Neural progenitor cell (in vitro differentiated cells): ENCODE results near the gene RASGEF1B. TPM values are rescaled to one million over a fixed set of nuclear protein-coding genes. Genes with fewer than 3 reads are reported as not detected.

Experiments used
- DNase-seq: peaks from one replicate; pipeline ENCODE4 v3.0.0-alpha.2; 2016; ENCODE audit warnings: low spot score
- H2AFZ ChIP-seq: fragments of 200-600 bp; sonication (generic); replicated peaks from 2 replicates; pipeline ENCODE4 v1.6.1; 2016; ENCODE audit warnings: antibody characterized with exemption
- H3F3A ChIP-seq: fragments of 200-600 bp; sonication (generic); 2 replicates; pipeline ENCODE4 v1.6.1; 2016; ENCODE audit warnings: antibody characterized with exemption, low read depth
- H3K27ac ChIP-seq: fragments of 200-600 bp; sonication (generic); 2 replicates; pipeline ENCODE4 v1.5.1; 2016; ENCODE audit warnings: mild to moderate bottlenecking
- H3K27me3 ChIP-seq: fragments of 200-600 bp; sonication (generic); 2 replicates; pipeline ENCODE4 v1.6.1; 2016; ENCODE audit warnings: mild to moderate bottlenecking, moderate library complexity
- H3K36me3 ChIP-seq: fragments of 200-600 bp; sonication (generic); 2 replicates; pipeline ENCODE4 v1.5.1; 2016
- H3K4me1 ChIP-seq: fragments of 200-600 bp; sonication (generic); 2 replicates; pipeline ENCODE4 v1.6.1; 2016; ENCODE audit warnings: mixed run types
- H3K4me2 ChIP-seq: fragments of 200-600 bp; sonication (generic); 2 replicates; pipeline ENCODE4 v1.6.1; 2016
- H3K4me3 ChIP-seq: fragments of 200-600 bp; sonication (generic); 2 replicates; pipeline ENCODE4 v1.5.1; 2016
- H3K79me2 ChIP-seq: fragments of 200-600 bp; sonication (generic); 2 replicates; pipeline ENCODE4 v1.6.1; 2016; ENCODE audit warnings: low read depth
- H3K9ac ChIP-seq: fragments of 200-600 bp; sonication (generic); 2 replicates; pipeline ENCODE4 v1.6.1; 2016
- H3K9me3 ChIP-seq: fragments of 200-600 bp; sonication (generic); 2 replicates; pipeline ENCODE4 v1.5.1; 2016; ENCODE audit warnings: low read depth
- H4K20me1 ChIP-seq: fragments of 200-600 bp; sonication (generic); 2 replicates; pipeline ENCODE4 v1.6.1; 2016; ENCODE audit warnings: low read depth
- H3K27ac Mint-ChIP-seq: 3 replicates; pipeline ENCODE4 v1.8.0; 2021; ENCODE audit warnings: mixed read lengths
- H3K27me3 Mint-ChIP-seq: 2 replicates; pipeline ENCODE4 v1.8.0; 2022; ENCODE audit warnings: low read depth, mild to moderate bottlenecking, inconsistent platforms, moderate library complexity, mixed read lengths; ENCODE audit not compliant: insufficient read depth
- H3K36me3 Mint-ChIP-seq: 3 replicates; pipeline ENCODE4 v1.8.0; 2021; ENCODE audit warnings: mixed read lengths
- H3K4me1 Mint-ChIP-seq: 3 replicates; pipeline ENCODE4 v1.8.0; 2021; ENCODE audit warnings: mixed read lengths
- H3K4me3 Mint-ChIP-seq: 3 replicates; pipeline ENCODE4 v1.8.0; 2021; ENCODE audit warnings: mild to moderate bottlenecking, moderate library complexity, mixed read lengths
- H3K9me3 Mint-ChIP-seq: 3 replicates; pipeline ENCODE4 v1.8.0; 2020; ENCODE audit warnings: mixed read lengths
- EZH2 ChIP-seq: fragments of 200-600 bp; sonication (generic); IDR thresholded peaks from 2 replicates; pipeline ENCODE4 v1.6.1; 2017; ENCODE audit warnings: antibody characterized with exemption, mild to moderate bottlenecking, moderate library complexity
- EZH2phosphoT487 ChIP-seq: fragments of 200-600 bp; sonication (generic); IDR thresholded peaks from 2 replicates; pipeline ENCODE4 v1.6.1; 2017; ENCODE audit warnings: antibody characterized with exemption
- total RNA-seq: library from RNA; depleted of rRNA; stranded (reverse); fragments of >200 nt; gene quantifications from 2 replicates; pipeline ENCODE4 v1.2.3, GENCODE V29; 2015; ENCODE audit warnings: low replicate concordance
- TF ChIP-seq, protein P1 (sequence below): fragments of 200-600 bp; sonication (generic); IDR thresholded peaks from 2 replicates; pipeline ENCODE4 v1.5.1; 2017; ENCODE audit warnings: antibody characterized with exemption, mild to moderate bottlenecking

The RASGEF1B gene
- total RNA-seq, 1 donor from 2014 or later: 9.4 TPM

DNA sequence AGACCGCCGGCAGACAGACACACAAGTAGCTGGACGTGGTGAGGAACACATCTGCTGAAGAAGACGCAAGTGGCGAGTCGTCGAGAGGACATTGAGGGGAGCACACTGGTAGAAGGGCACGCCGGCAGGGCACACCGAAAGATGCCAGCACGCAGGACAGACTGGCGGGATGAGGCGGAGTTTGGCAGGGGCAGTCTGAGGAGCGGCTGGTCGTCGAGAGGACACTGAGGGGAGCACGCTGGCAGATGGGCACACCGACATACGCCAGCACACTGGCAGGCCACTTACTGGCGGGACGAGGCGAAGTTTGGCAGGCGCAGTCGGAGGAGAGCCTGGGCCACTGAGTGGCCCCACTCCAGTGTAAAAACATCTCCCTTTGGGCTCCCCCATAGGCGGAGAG is 42.1 kb downstream of the RASGEF1B start:
- H2AFZ ChIP-seq: no peak overlapping the region
- H3K36me3 ChIP-seq: no peaks in the 10 kb centered on the region
- no peak overlapping the region for H3K9ac ChIP-seq
- Mint-ChIP-seq H3K4me1 (peaks cover 34% of the 10 kb centered on the region), H3K27ac (no peak overlapping the region), H3K4me3 (no peak overlapping the region), H3K27me3 (no peaks in the 10 kb centered on the region), H3K9me3 (peaks cover 2% of the 10 kb centered on the region), H3K36me3 (peaks cover 4% of the 10 kb centered on the region)
- H3K9me3 ChIP-seq: no peaks in the 10 kb centered on the region
- DNase-seq: no peak
- TF ChIP-seq, protein P1, sequence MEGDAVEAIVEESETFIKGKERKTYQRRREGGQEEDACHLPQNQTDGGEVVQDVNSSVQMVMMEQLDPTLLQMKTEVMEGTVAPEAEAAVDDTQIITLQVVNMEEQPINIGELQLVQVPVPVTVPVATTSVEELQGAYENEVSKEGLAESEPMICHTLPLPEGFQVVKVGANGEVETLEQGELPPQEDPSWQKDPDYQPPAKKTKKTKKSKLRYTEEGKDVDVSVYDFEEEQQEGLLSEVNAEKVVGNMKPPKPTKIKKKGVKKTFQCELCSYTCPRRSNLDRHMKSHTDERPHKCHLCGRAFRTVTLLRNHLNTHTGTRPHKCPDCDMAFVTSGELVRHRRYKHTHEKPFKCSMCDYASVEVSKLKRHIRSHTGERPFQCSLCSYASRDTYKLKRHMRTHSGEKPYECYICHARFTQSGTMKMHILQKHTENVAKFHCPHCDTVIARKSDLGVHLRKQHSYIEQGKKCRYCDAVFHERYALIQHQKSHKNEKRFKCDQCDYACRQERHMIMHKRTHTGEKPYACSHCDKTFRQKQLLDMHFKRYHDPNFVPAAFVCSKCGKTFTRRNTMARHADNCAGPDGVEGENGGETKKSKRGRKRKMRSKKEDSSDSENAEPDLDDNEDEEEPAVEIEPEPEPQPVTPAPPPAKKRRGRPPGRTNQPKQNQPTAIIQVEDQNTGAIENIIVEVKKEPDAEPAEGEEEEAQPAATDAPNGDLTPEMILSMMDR: no peak
- TF ChIP-seq EZH2 (no peak), EZH2phosphoT487 (no peak)
- H3K79me2 ChIP-seq: no peaks in the 10 kb centered on the region
- H3K27me3 ChIP-seq: no peaks in the 10 kb centered on the region
- no peaks in the 10 kb centered on the region for H4K20me1 ChIP-seq
- H3K4me3 ChIP-seq: no peak overlapping the region
- no peak overlapping the region for H3K27ac ChIP-seq
- H3F3A ChIP-seq: peaks cover 19% of the 10 kb centered on the region
- H3K4me2 ChIP-seq: no peak overlapping the region
- peaks cover 37% of the 10 kb centered on the region for H3K4me1 ChIP-seq

GRCh38 chr4:81429031-81429430 is 42.7 kb downstream of the RASGEF1B start:
- no peaks in the 10 kb centered on the region for H3K79me2 ChIP-seq
- no peak overlapping the region for H3K9ac ChIP-seq
- Mint-ChIP-seq H3K36me3 (peaks cover 4% of the 10 kb centered on the region), H3K4me1 (peaks cover 40% of the 10 kb centered on the region), H3K4me3 (no peak overlapping the region), H3K27me3 (no peaks in the 10 kb centered on the region), H3K27ac (no peak overlapping the region), H3K9me3 (peaks cover 2% of the 10 kb centered on the region)
- no peaks in the 10 kb centered on the region for H3K27me3 ChIP-seq
- peaks cover 42% of the 10 kb centered on the region for H3K4me1 ChIP-seq
- no peak for DNase-seq
- H3K27ac ChIP-seq: no peak overlapping the region
- no peaks in the 10 kb centered on the region for H3K36me3 ChIP-seq
- no peak overlapping the region for H2AFZ ChIP-seq
- no peak overlapping the region for H3K4me2 ChIP-seq
- TF ChIP-seq EZH2phosphoT487 (no peak), EZH2 (no peak)
- TF ChIP-seq, protein P1: no peak
- H3K4me3 ChIP-seq: no peak overlapping the region
- H3F3A ChIP-seq: peaks cover 19% of the 10 kb centered on the region
- H3K9me3 ChIP-seq: no peaks in the 10 kb centered on the region
- H4K20me1 ChIP-seq: no peaks in the 10 kb centered on the region

DNA sequence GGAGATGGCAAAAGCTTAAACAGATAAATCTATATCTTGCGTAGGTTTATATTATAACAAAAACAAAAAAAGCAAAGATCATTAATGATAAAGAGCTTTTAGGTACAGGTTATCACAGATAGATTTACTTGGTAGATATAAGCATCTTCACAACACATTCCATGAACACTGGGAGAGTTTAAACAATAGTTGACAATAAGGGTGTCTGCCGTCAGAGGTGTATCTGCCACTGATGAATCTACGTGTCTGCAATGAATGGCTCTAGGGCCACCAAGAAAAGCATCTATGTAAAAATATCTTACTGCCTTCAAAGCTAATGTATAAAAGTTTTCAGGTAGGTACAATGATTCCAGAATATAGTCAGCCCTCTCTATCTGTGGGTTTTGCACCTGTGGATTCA is 43.7 kb downstream of the RASGEF1B start:
- peaks cover 4% of the 10 kb centered on the region for H3K36me3 Mint-ChIP-seq
- H3K4me3 Mint-ChIP-seq: no peak overlapping the region
- H3K9me3 ChIP-seq: no peaks in the 10 kb centered on the region
- no peaks in the 10 kb centered on the region for H3K36me3 ChIP-seq
- H3K4me2 ChIP-seq: peak overlapping the region; percentile 67
- no peaks in the 10 kb centered on the region for H4K20me1 ChIP-seq
- H3K79me2 ChIP-seq: no peaks in the 10 kb centered on the region
- TF ChIP-seq EZH2phosphoT487 (no peak), EZH2 (no peak)
- TF ChIP-seq, protein P1: no peak
- peaks cover 53% of the 10 kb centered on the region for H3K4me1 ChIP-seq
- no peak for DNase-seq
- no peak overlapping the region for H3K9ac ChIP-seq
- H3K27me3 Mint-ChIP-seq: no peaks in the 10 kb centered on the region
- H3K4me3 ChIP-seq: no peak overlapping the region
- no peak overlapping the region for H3K27ac Mint-ChIP-seq
- no peaks in the 10 kb centered on the region for H3K27me3 ChIP-seq
- peaks cover 2% of the 10 kb centered on the region for H3K9me3 Mint-ChIP-seq
- H2AFZ ChIP-seq: no peak overlapping the region
- H3F3A ChIP-seq: peaks cover 29% of the 10 kb centered on the region
- peak overlapping the region; percentile 83 for H3K27ac ChIP-seq
- H3K4me1 Mint-ChIP-seq: peaks cover 49% of the 10 kb centered on the region
